Activated CD4-positive, alpha-beta T cell treated with anti-CD3 and anti-CD28 coated beads, Interleukin-2, amount 10 ng/mL, durations not matched to agents 24 days and 14 days (primary cell): ENCODE results near the gene CNGA1. TPM values are rescaled to one million over a fixed set of nuclear protein-coding genes. Genes with fewer than 3 reads are reported as not detected.
"Not testable (repeated sequence)": the region's sequence is repeated elsewhere in the genome, so short reads cannot be mapped to it uniquely, and the experiment has no call there.

ENCODE experiments used
- DNase-seq: peaks from one replicate; pipeline ENCODE4 v3.0.0; 2022
- H3K27ac Mint-ChIP-seq: one replicate; pipeline ENCODE4 v1.8.0; 2022; ENCODE audit warnings: mild to moderate bottlenecking, mixed read lengths
- H3K27me3 Mint-ChIP-seq: one replicate; pipeline ENCODE4 v1.8.0; 2022; ENCODE audit warnings: mixed read lengths
- H3K36me3 Mint-ChIP-seq: one replicate; pipeline ENCODE4 v1.8.0; 2022; ENCODE audit warnings: low read depth, mild to moderate bottlenecking, mixed read lengths
- H3K4me1 Mint-ChIP-seq: one replicate; pipeline ENCODE4 v1.8.0; 2021; ENCODE audit warnings: mixed read lengths
- H3K4me3 Mint-ChIP-seq: one replicate; pipeline ENCODE4 v1.8.0; 2022; ENCODE audit warnings: mild to moderate bottlenecking, moderate library complexity, mixed read lengths
- H3K9me3 Mint-ChIP-seq: one replicate; pipeline ENCODE4 v1.8.0; 2021; ENCODE audit warnings: mixed read lengths
- intact Hi-C: fragments of 100-400 bp; cut with micrococcal nuclease; formaldehyde crosslinking; loops from one replicate; pipeline ENCODE4 v1.15.1; 2023
- total RNA-seq: library from RNA; stranded (reverse); gene quantifications from 2 replicates; pipeline ENCODE4 v1.2.3, GENCODE V29; 2022

CNGA1 gene
- total RNA-seq, 1 donor from 2014 or later = not detected

- Mint-ChIP-seq H3K27ac (no peak overlapping the region), H3K9me3 (no peaks in the 10 kb centered on the region), H3K4me1 (peaks cover 7% of the 10 kb centered on the region), H3K27me3 (peaks cover 27% of the 10 kb centered on the region), H3K36me3 (no peaks in the 10 kb centered on the region), H3K4me3 (no peak overlapping the region)
- intact Hi-C loops = loop anchor here (5.0 kb wide), 2 partner anchors 94 to 1089 kb away; partner anchors contain the start of gene CORIN
- no peak for DNase-seq
Observed at GRCh38 chr4:47930971-47931804, 85.3 kb downstream of the CNGA1 start.

DNA sequence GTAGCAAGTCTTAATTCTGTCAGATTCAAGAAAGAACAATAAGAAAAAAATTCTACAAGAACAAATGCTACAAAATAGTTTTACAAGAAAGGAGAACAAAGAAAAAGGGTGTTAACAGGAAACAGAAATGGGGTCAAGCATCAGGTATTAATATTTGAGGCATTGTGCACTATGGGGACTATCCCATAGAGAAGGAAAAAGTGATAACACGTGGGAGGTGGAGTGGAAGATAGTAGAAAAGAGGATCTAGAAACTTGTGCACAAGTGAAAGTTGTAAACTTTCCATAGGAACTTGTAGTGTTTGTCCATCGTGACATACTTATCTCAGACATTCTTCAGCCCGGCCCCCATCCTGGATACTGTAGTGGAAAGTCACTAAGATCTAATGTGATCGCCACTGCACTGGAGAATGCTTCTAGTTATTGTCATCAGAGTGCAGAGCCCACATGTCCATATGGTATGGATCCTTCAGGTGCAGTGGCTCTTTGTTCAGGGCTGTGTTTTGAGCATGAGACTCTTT, 86.7 kb downstream of the CNGA1 start:
- H3K27ac Mint-ChIP-seq = no peak overlapping the region
- H3K27me3 Mint-ChIP-seq = peaks cover 34% of the 10 kb centered on the region
- no peak overlapping the region for H3K4me3 Mint-ChIP-seq
- intact Hi-C loops = loop anchor here (5.0 kb wide), 2 partner anchors 92 to 1087 kb away; partner anchors contain the start of gene CORIN
- H3K9me3 Mint-ChIP-seq = no peaks in the 10 kb centered on the region
- H3K4me1 Mint-ChIP-seq = peaks cover 7% of the 10 kb centered on the region
- no peaks in the 10 kb centered on the region for H3K36me3 Mint-ChIP-seq
- DNase-seq = no peak

GRCh38 chr4:47926667-47927258, 89.7 kb downstream of the CNGA1 start:
- H3K36me3 Mint-ChIP-seq = no peaks in the 10 kb centered on the region
- H3K27ac Mint-ChIP-seq = no peak overlapping the region
- no peaks in the 10 kb centered on the region for H3K9me3 Mint-ChIP-seq
- DNase-seq = peak; percentile 85
- peaks cover 35% of the 10 kb centered on the region for H3K27me3 Mint-ChIP-seq
- peak overlapping the region; percentile 63 for H3K4me3 Mint-ChIP-seq
- intact Hi-C loops = loop anchor here (2.0 kb wide), 1 partner anchor 160 kb away; no protein-coding TSS in a partner anchor
- H3K4me1 Mint-ChIP-seq = peaks cover 5% of the 10 kb centered on the region

GRCh38 chr4:47923261-47923608, 93.2 kb downstream of the CNGA1 start:
- H3K9me3 Mint-ChIP-seq, intact Hi-C loops, H3K4me3 Mint-ChIP-seq, H3K27ac Mint-ChIP-seq, H3K36me3 Mint-ChIP-seq, DNase-seq, H3K4me1 Mint-ChIP-seq: not testable (repeated sequence)
- peaks cover 40% of the 10 kb centered on the region for H3K27me3 Mint-ChIP-seq

- Mint-ChIP-seq H3K9me3 (peaks cover 11% of the 10 kb centered on the region), H3K27me3 (peaks cover 38% of the 10 kb centered on the region)
- H3K4me3 Mint-ChIP-seq, H3K27ac Mint-ChIP-seq, H3K36me3 Mint-ChIP-seq, intact Hi-C loops, H3K4me1 Mint-ChIP-seq, DNase-seq: not testable (repeated sequence)
Observed at GRCh38 chr4:47922436-47923260, 93.8 kb downstream of the CNGA1 start.

DNA sequence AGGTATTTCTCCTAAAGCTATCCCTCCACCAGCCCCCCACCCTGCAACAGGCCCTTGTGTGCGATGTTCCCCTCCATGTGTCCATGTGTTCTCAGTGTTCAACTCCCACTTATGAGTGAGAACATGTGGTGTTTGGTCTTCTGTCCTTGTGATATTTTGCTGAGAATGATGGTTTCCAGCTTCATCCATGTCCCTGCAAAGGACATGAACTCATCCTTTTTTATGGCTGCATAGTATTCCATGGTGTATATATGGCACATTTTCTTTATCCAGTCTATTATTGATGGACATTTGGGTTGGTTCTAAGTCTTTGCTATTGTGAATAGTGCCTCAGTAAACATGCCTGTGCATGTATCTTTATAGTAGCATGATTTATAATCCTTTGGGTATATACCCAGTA, 99.3 kb downstream of the CNGA1 start:
- not testable (repeated sequence) for H3K27ac Mint-ChIP-seq, H3K36me3 Mint-ChIP-seq, DNase-seq, H3K4me3 Mint-ChIP-seq
- H3K9me3 Mint-ChIP-seq = peaks cover 13% of the 10 kb centered on the region
- intact Hi-C loops = loop anchor here (10.0 kb wide), 1 partner anchor 358 kb away; no protein-coding TSS in a partner anchor
- peaks cover 20% of the 10 kb centered on the region for H3K27me3 Mint-ChIP-seq
- H3K4me1 Mint-ChIP-seq = peaks cover 17% of the 10 kb centered on the region

- Mint-ChIP-seq H3K27me3 (peaks cover 14% of the 10 kb centered on the region), H3K4me1 (peaks cover 23% of the 10 kb centered on the region), H3K27ac (peak overlapping the region; percentile 91), H3K36me3 (peaks cover 17% of the 10 kb centered on the region), H3K9me3 (peaks cover 13% of the 10 kb centered on the region), H3K4me3 (peak overlapping the region; percentile 84)
- intact Hi-C loops = loop anchor here (2.0 to 10.0 kb wide), 4 partner anchors 79 to 915 kb away; partner anchors contain the start of gene OCIAD1
- DNase-seq = no peak
Observed at GRCh38 chr4:47915378-47915777, 101.1 kb downstream of the CNGA1 start.

DNA sequence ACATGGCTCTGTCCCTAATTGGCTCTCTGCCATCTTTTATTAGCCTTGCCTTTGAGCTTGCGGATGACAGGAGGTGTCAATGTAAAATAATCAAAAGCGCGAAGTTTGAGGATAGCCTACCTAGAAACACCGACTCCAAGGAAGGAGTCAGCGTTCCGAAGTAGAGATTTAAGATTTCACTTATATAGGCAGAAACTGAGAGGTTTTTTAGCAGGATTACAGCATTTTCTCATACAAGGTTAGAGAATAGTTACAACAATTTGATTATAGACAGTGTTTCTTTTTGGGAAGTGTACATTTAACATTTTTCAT, 101.6 kb downstream of the CNGA1 start:
- peaks cover 9% of the 10 kb centered on the region for H3K27me3 Mint-ChIP-seq
- H3K9me3 Mint-ChIP-seq = peaks cover 13% of the 10 kb centered on the region
- no peak for DNase-seq
- H3K27ac Mint-ChIP-seq = peak overlapping the region; percentile 91
- H3K4me3 Mint-ChIP-seq = peak overlapping the region; percentile 84
- H3K4me1 Mint-ChIP-seq = peaks cover 25% of the 10 kb centered on the region
- peaks cover 21% of the 10 kb centered on the region for H3K36me3 Mint-ChIP-seq
- intact Hi-C loops = loop anchor here (1.0 to 10.0 kb wide), 7 partner anchors 43 to 916 kb away; partner anchors contain the start of genes COMMD8, OCIAD1 and SLAIN2

DNA sequence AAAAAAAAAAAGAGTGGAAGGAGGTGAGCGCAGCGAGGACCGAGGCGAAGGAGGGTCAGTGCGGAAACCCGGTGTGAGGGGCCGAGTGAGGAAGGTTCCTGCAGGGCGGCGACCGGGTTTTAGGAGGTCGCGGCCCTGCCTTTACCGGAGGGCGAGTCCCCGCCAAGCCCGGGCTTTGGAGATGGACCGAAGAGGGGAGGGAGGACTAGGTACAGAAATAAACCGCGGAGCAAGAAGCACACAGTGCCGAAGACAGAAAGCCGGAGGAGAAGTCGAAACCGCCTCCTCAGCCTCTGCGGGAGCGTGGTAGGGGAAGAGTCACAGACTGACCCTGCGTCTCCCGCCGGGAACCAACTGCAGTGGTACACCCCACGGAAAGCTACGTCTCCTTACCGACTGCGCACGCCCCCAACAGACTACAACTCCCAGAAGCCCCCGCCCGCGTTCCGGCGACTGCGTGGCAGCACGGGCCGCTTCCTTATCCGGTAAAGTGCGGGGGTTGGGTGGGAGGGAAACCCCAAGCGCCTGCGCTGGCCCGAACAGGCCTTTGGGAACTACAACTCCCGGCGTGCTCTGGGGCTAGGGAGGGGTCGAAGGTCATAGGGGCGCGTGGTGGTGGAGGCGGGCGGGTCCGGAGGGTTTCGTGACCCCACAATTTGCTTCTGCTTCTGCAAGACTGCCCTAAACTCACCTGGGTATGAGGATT, 102.1 kb downstream of the CNGA1 start, which contains the start of gene NFXL1:
TSS of gene NFXL1 (minus strand) at position 364 of the 706 bp plus-strand sequence. CDS start 380 bp downstream, outside the sequence.
- peaks cover 7% of the 10 kb centered on the region for H3K27me3 Mint-ChIP-seq
- H3K27ac Mint-ChIP-seq = peak within 1 kb of the TSS; percentile 91
- H3K4me1 Mint-ChIP-seq = peaks cover 25% of the 10 kb centered on the region
- peaks cover 13% of the 10 kb centered on the region for H3K9me3 Mint-ChIP-seq
- peak; percentile 98 for DNase-seq
- H3K4me3 Mint-ChIP-seq = peak within 1 kb of the TSS; percentile 84
- peaks cover 21% of the 10 kb centered on the region for H3K36me3 Mint-ChIP-seq
- intact Hi-C loops = loop anchor here (1.0 to 10.0 kb wide), 7 partner anchors 42 to 916 kb away; partner anchors contain the start of genes COMMD8, OCIAD1 and SLAIN2

DNA sequence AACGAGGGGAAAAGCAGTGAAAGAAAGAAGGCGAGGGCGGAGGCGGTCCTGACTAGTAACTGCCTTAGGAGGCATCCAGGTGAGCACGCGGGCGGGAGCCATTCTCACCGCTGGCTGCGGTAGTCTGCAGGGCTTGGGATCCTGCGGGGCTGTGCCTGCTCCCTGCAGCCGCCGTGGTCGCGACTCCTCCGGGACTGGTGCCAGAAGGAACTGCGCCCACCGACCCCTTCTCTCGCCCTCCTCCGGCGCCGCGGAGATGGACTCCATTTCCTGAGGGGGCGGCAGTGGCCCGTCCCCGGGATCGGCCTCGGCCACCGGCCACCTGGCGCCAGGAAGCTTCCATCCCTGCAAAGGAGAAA, 102.6 kb downstream of the CNGA1 start:
- peak; percentile 79 for DNase-seq
- Mint-ChIP-seq H3K27ac (peak overlapping the region; percentile 91), H3K4me1 (peaks cover 25% of the 10 kb centered on the region), H3K27me3 (peaks cover 7% of the 10 kb centered on the region), H3K9me3 (peaks cover 11% of the 10 kb centered on the region), H3K36me3 (peaks cover 25% of the 10 kb centered on the region), H3K4me3 (peak overlapping the region; percentile 84)
- intact Hi-C loops = loop anchor here (1.0 to 10.0 kb wide), 7 partner anchors 42 to 917 kb away; partner anchors contain the start of genes COMMD8, OCIAD1 and SLAIN2

DNA sequence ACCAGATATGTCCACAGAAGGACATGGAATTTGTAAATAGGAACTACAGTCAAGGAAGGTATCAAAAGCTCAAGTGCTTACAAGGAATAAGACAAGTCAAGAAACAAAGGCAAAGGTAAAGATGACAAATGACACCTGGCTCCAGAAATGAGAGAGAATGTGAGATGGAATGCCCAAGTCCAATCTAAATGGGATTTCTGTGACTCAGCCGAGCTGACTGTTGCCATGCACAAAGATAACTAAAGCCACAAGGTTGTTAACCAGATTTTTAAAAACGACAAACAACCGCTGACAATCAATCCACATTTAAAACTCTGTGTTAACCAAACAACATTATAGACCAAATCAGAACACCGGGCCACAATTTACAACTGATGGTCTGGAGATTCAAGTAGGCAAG, 103.2 kb downstream of the CNGA1 start:
- H3K9me3 Mint-ChIP-seq = peaks cover 6% of the 10 kb centered on the region
- peak overlapping the region; percentile 91 for H3K27ac Mint-ChIP-seq
- H3K27me3 Mint-ChIP-seq = peaks cover 3% of the 10 kb centered on the region
- H3K4me3 Mint-ChIP-seq = peak overlapping the region; percentile 84
- peaks cover 25% of the 10 kb centered on the region for H3K4me1 Mint-ChIP-seq
- H3K36me3 Mint-ChIP-seq = peaks cover 28% of the 10 kb centered on the region
- intact Hi-C loops = loop anchor here (5.0 to 10.0 kb wide), 3 partner anchors 41 to 429 kb away; partner anchors contain the start of gene SLAIN2
- DNase-seq = no peak

- DNase-seq = no peak
- no peak overlapping the region for H3K4me3 Mint-ChIP-seq
- H3K27me3 Mint-ChIP-seq = no peaks in the 10 kb centered on the region
- intact Hi-C loops = no loop called here
- no peak overlapping the region for H3K27ac Mint-ChIP-seq
- peaks cover 12% of the 10 kb centered on the region for H3K4me1 Mint-ChIP-seq
- H3K9me3 Mint-ChIP-seq = no peaks in the 10 kb centered on the region
- peaks cover 39% of the 10 kb centered on the region for H3K36me3 Mint-ChIP-seq
Observed at GRCh38 chr4:47907089-47907646, 109.3 kb downstream of the CNGA1 start.
